Tibial nerve (tissue), 4 donors: ENCODE results near the gene ZNF836.

Experiments used
- EP300 ChIP-seq, 2 donors: sonication (generic); formaldehyde crosslinking; IDR thresholded peaks; one replicate each; pipeline ENCODE4 v1.6.1; 2017; ENCODE audit warnings: antibody characterized with exemption in 2 of 2, mild to moderate bottlenecking in 1 of 2
- POLR2A ChIP-seq, 2 donors: fragments of 450-650 bp; IDR thresholded peaks; one replicate each; pipeline ENCODE4 v1.6.1; 2017; ENCODE audit warnings: antibody characterized with exemption in 2 of 2, mild to moderate bottlenecking in 2 of 2, moderate library complexity in 2 of 2
- TF ChIP-seq, protein P1 (sequence below), 5 experiments: fragments of 200-600 bp in 3 of 5; fragments of 450-650 bp in 2 of 5; sonication (generic) in 3 of 5; IDR thresholded peaks; one replicate each; pipeline ENCODE4 v1.5.1; 2016 to 2019; ENCODE audit warnings: antibody characterized with exemption in 5 of 5, mild to moderate bottlenecking in 3 of 5, moderate library complexity in 2 of 5

DNA sequence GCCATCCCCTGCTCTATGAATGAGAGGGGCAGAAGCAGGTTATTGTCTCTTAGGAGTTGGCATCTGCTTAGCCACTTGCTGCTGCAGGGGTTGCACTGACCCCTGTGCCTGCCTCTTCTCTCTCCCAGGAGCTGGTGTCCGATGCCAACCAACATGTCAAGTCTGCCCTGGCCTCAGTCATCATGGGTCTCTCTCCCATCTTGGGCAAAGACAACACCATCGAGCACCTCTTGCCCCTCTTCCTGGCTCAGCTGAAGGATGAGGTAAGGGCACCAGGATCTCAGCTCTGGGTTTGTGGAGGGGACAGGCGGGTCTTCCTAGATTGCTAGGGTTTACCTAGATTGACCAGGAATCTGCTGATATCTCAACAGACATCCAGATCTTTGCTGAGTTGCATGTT, 45.0 kb upstream of the ZNF836 start:
- TF ChIP-seq, protein P1, sequence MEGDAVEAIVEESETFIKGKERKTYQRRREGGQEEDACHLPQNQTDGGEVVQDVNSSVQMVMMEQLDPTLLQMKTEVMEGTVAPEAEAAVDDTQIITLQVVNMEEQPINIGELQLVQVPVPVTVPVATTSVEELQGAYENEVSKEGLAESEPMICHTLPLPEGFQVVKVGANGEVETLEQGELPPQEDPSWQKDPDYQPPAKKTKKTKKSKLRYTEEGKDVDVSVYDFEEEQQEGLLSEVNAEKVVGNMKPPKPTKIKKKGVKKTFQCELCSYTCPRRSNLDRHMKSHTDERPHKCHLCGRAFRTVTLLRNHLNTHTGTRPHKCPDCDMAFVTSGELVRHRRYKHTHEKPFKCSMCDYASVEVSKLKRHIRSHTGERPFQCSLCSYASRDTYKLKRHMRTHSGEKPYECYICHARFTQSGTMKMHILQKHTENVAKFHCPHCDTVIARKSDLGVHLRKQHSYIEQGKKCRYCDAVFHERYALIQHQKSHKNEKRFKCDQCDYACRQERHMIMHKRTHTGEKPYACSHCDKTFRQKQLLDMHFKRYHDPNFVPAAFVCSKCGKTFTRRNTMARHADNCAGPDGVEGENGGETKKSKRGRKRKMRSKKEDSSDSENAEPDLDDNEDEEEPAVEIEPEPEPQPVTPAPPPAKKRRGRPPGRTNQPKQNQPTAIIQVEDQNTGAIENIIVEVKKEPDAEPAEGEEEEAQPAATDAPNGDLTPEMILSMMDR (IDR thresholded peaks at IDR 0.05): no peak
- TF ChIP-seq EP300 (IDR thresholded peaks at IDR 0.05) (no peak), POLR2A (IDR thresholded peaks at IDR 0.05) (no peak)
